Stimulated activated CD4-positive, alpha-beta T cell treated with anti-CD3 and anti-CD28 coated beads, Interleukin-1b, Interleukin-23, amount 100 ng/mL, for 24 hours (primary cell): ENCODE data around the gene MNAT1.

Source experiments
- DNase-seq, 4 experiments: peaks; one replicate each; pipeline ENCODE4 v3.0.0-alpha.2; 2020; ENCODE audit warnings: low read depth in 4 of 4, low spot score in 1 of 4

Gene MNAT1

GRCh38 chr14:61019537-61019936 lies 285.0 kb downstream of the MNAT1 start:
- no peak for DNase-seq
